Bronchial epithelial cell (primary cell): Measurements from ENCODE around the gene ADGRF5. TPM values are rescaled to one million over a fixed set of nuclear protein-coding genes. Genes with fewer than 3 reads are reported as not detected.
A peak's percentile ranks its signal among the peaks of the same experiment; 100 is the strongest.

Source experiments
- DNase-seq: peaks from one replicate; pipeline ENCODE4 v3.0.0-alpha.2; 2010; ENCODE audit warnings: low read depth
- FAIRE-seq: peaks from 2 replicates; lab custom pipeline; 2011; peaks lifted over from hg19 to GRCh38; lab: Jason Lieb, UNC
- H3K27me3 ChIP-seq: 2 replicates; pipeline ENCODE4 v1.5.1; 2011; ENCODE audit warnings: low read length; ENCODE audit not compliant: control insufficient read depth, insufficient read depth
- H3K36me3 ChIP-seq: 2 replicates; pipeline ENCODE4 v1.5.1; 2011; ENCODE audit warnings: low read length; ENCODE audit not compliant: control insufficient read depth, insufficient read depth
- H3K4me3 ChIP-seq: 2 replicates; pipeline ENCODE4 v1.5.1; 2011; ENCODE audit warnings: mild to moderate bottlenecking, low read depth, low read length, control low read depth
- CTCF ChIP-seq: IDR thresholded peaks from 2 replicates; pipeline ENCODE4 v1.5.1; 2011; ENCODE audit warnings: mild to moderate bottlenecking, moderate library complexity, low read length, control low read depth, inconsistent platforms; ENCODE audit not compliant: insufficient read depth, severe bottlenecking
- total RNA-seq: library from RNA; depleted of rRNA; stranded (reverse); fragments of >200 nt; gene quantifications from 2 replicates; pipeline ENCODE4 v1.2.1, GENCODE V29; 2014

The ADGRF5 gene
- total RNA-seq, 1 donor from 2014 or later, result not detected

- Histone ChIP-seq H3K36me3 (no peaks in the 10 kb centered on the region), H3K4me3 (no peak overlapping the region), H3K27me3 (no peaks in the 10 kb centered on the region)
- no peak for TF ChIP-seq CTCF
- FAIRE-seq (no peak), DNase-seq (no peak)
These were observed 4.7 kb downstream of the ADGRF5 start for GRCh38 chr6:46917002-46917545.

GRCh38 chr6:46915866-46916265, 5.9 kb downstream of the ADGRF5 start:
- no peak for TF ChIP-seq CTCF
- FAIRE-seq, result no peak

GRCh38 chr6:46915380-46915779, 6.4 kb downstream of the ADGRF5 start:
- H3K36me3 ChIP-seq, result no peaks in the 10 kb centered on the region
- H3K27me3 ChIP-seq, result no peaks in the 10 kb centered on the region
- DNase-seq (no peak), FAIRE-seq (no peak)
- no peak for TF ChIP-seq CTCF
- no peak overlapping the region for H3K4me3 ChIP-seq

More at GRCh38 chr6:46915866-46916265, 5.9 kb downstream of the ADGRF5 start:
- DNase-seq, result no peak
- Histone ChIP-seq H3K36me3 (no peaks in the 10 kb centered on the region), H3K27me3 (no peaks in the 10 kb centered on the region), H3K4me3 (no peak overlapping the region)

- no peak for TF ChIP-seq CTCF
- Histone ChIP-seq H3K27me3 (no peaks in the 10 kb centered on the region), H3K4me3 (no peak overlapping the region), H3K36me3 (no peaks in the 10 kb centered on the region)
- FAIRE-seq, result no peak
- peak; percentile 18 for DNase-seq
These were observed 7.4 kb downstream of the ADGRF5 start for GRCh38 chr6:46914279-46914810.

GRCh38 chr6:46909371-46909770, 12.4 kb downstream of the ADGRF5 start:
- TF ChIP-seq CTCF, result no peak
- H3K4me3 ChIP-seq, result no peak overlapping the region
- no peaks in the 10 kb centered on the region for H3K36me3 ChIP-seq
- H3K27me3 ChIP-seq, result no peaks in the 10 kb centered on the region
- no peak for FAIRE-seq
- no peak for DNase-seq

GRCh38 chr6:46906776-46907175, 15.0 kb downstream of the ADGRF5 start:
- Histone ChIP-seq H3K36me3 (no peaks in the 10 kb centered on the region), H3K4me3 (no peak overlapping the region), H3K27me3 (no peaks in the 10 kb centered on the region)
- DNase-seq (no peak), FAIRE-seq (no peak)
- TF ChIP-seq CTCF, result no peak
